ENCODE data around the gene MTFMT. TPM values are rescaled to one million over a fixed set of nuclear protein-coding genes. Genes with fewer than 3 reads are reported as not detected.
"Not testable (repeated sequence)": the region's sequence is repeated elsewhere in the genome, so short reads cannot be mapped to it uniquely, and the experiment has no call there.

Gene MTFMT
- total RNA-seq, 4 donors from 2014 or later, result 9.8 to 40.5 (median 31.0) TPM

- no peak for DNase-seq
- H3K9me3 ChIP-seq, result no peaks in the 10 kb centered on the region
- no peaks in the 10 kb centered on the region for H3K27me3 ChIP-seq
- intact Hi-C loops (cut with DNase I; ENCODE audit: low total_unique reads) (no loop called here), in situ Hi-C loops (cut with MboI; ENCODE audit: low pct_ligation_motif_present in 1 of 4, low pct_unique_long_range_greater_than_20kb in 1 of 4, low sequenced_read_pairs in 3 of 4) (loop anchor here in 1 of 4 donors (25.0 kb wide), 1 partner anchor 608 kb away; no protein-coding TSS in a partner anchor)
- H3K4me3 ChIP-seq, result no peak overlapping the region
- 84% methylated on average over 1 of the region's 1 CpG; no CpG with 5 or more reads in 1 of the 2 donors for WGBS, 2 donors (ENCODE audit: low coverage in 1 of 2)
- no peaks in the 10 kb centered on the region for H3K4me1 ChIP-seq
- no peak overlapping the region for H3K27ac ChIP-seq
- TF ChIP-seq POLR2A (IDR thresholded peaks at IDR 0.05) (no peak), CTCF (IDR thresholded peaks at IDR 0.05) (no peak), EP300 (IDR thresholded peaks at IDR 0.05; ENCODE audit: low read depth) (no peak), POLR2AphosphoS5 (IDR thresholded peaks at IDR 0.05) (no peak)
- peaks cover 0 to 73% (median 30%) of the 10 kb centered on the region in 4 donors for H3K36me3 ChIP-seq
Measured at GRCh38 chr15:65020419-65020818, 9.0 kb downstream of the MTFMT start.

- peaks cover 0 to 49% (median 15%) of the 10 kb centered on the region in 4 donors for H3K36me3 ChIP-seq
Measured at GRCh38 chr15:65011198-65011597, 18.2 kb downstream of the MTFMT start.

GRCh38 chr15:65008983-65009382 lies 20.5 kb downstream of the MTFMT start:
- Histone ChIP-seq H3K27me3 (no peaks in the 10 kb centered on the region), H3K4me1 (no peaks in the 10 kb centered on the region), H3K27ac (no peak overlapping the region), H3K36me3 (peaks cover 0 to 27% (median 4%) of the 10 kb centered on the region in 4 donors), H3K4me3 (no peak overlapping the region), H3K9me3 (peaks cover 0 to 7% of the 10 kb centered on the region in 2 donors)
- DNase-seq, result no peak
- 69 to 75% methylated on average over 2 of the region's 2 CpGs for WGBS, 2 donors (ENCODE audit: low coverage in 1 of 2)
- intact Hi-C loops (cut with DNase I; ENCODE audit: low total_unique reads) (no loop called here), in situ Hi-C loops (cut with MboI; ENCODE audit: low pct_ligation_motif_present in 1 of 4, low pct_unique_long_range_greater_than_20kb in 1 of 4, low sequenced_read_pairs in 3 of 4) (loop anchor here in 1 of 4 donors (25.0 kb wide), 1 partner anchor 597 kb away; no protein-coding TSS in a partner anchor)
- no peak for TF ChIP-seq EP300 (IDR thresholded peaks at IDR 0.05; ENCODE audit: low read depth)

More at GRCh38 chr15:65011198-65011597, 18.2 kb downstream of the MTFMT start:
- H3K27me3 ChIP-seq; DNase-seq; H3K9me3 ChIP-seq; H3K27ac ChIP-seq; H3K4me3 ChIP-seq; H3K4me1 ChIP-seq; intact Hi-C loops (cut with DNase I; ENCODE audit: low total_unique reads): not testable (repeated sequence)
- in situ Hi-C loops (cut with MboI; ENCODE audit: low pct_ligation_motif_present in 1 of 4, low pct_unique_long_range_greater_than_20kb in 1 of 4, low sequenced_read_pairs in 3 of 4), result loop anchor here in 1 of 4 donors (25.0 kb wide), 1 partner anchor 599 kb away; no protein-coding TSS in a partner anchor
- WGBS, 2 donors (ENCODE audit: low coverage in 1 of 2), result 68 to 90% methylated on average over 3 to 4 of the region's 4 CpGs

- Histone ChIP-seq H3K4me3 (no peak overlapping the region), H3K36me3 (peaks cover 0 to 20% (median 3%) of the 10 kb centered on the region in 4 donors), H3K27ac (no peak overlapping the region), H3K9me3 (no peaks in the 10 kb centered on the region), H3K27me3 (no peaks in the 10 kb centered on the region), H3K4me1 (no peaks in the 10 kb centered on the region)
- TF ChIP-seq POLR2A (IDR thresholded peaks at IDR 0.05), result no peak
- no peak for TF ChIP-seq EP300 (IDR thresholded peaks at IDR 0.05; ENCODE audit: low read depth)
- TF ChIP-seq POLR2AphosphoS5 (IDR thresholded peaks at IDR 0.05), result no peak
- TF ChIP-seq CTCF (IDR thresholded peaks at IDR 0.05), result no peak
- intact Hi-C loops (cut with DNase I; ENCODE audit: low total_unique reads), result no loop called here
- in situ Hi-C loops (cut with MboI; ENCODE audit: low pct_ligation_motif_present in 1 of 4, low pct_unique_long_range_greater_than_20kb in 1 of 4, low sequenced_read_pairs in 3 of 4), result loop anchor here in 1 of 4 donors (25.0 kb wide), 1 partner anchor 595 kb away; no protein-coding TSS in a partner anchor
- DNase-seq, result no peak
- 83 to 96% methylated on average over 3 of the region's 3 CpGs for WGBS, 2 donors (ENCODE audit: low coverage in 1 of 2)
Measured at GRCh38 chr15:65006876-65007275, 22.6 kb downstream of the MTFMT start.

- Histone ChIP-seq H3K4me1 (no peaks in the 10 kb centered on the region), H3K27ac (no peak overlapping the region), H3K9me3 (no peaks in the 10 kb centered on the region), H3K36me3 (peaks cover 0 to 12% (median 4%) of the 10 kb centered on the region in 4 donors), H3K4me3 (no peak overlapping the region), H3K27me3 (no peaks in the 10 kb centered on the region)
- WGBS, 2 donors (ENCODE audit: low coverage in 1 of 2), result 88 to 92% methylated on average over 3 of the region's 3 CpGs
- intact Hi-C loops (cut with DNase I; ENCODE audit: low total_unique reads) (no loop called here), in situ Hi-C loops (cut with MboI; ENCODE audit: low pct_ligation_motif_present in 1 of 4, low pct_unique_long_range_greater_than_20kb in 1 of 4, low sequenced_read_pairs in 3 of 4) (loop anchor here in 1 of 4 donors (25.0 kb wide), 1 partner anchor 593 kb away; no protein-coding TSS in a partner anchor)
- DNase-seq, result no peak
- TF ChIP-seq EP300 (IDR thresholded peaks at IDR 0.05; ENCODE audit: low read depth), result no peak
- no peak for TF ChIP-seq POLR2A (IDR thresholded peaks at IDR 0.05)
- no peak for TF ChIP-seq POLR2AphosphoS5 (IDR thresholded peaks at IDR 0.05)
- no peak for TF ChIP-seq CTCF (IDR thresholded peaks at IDR 0.05)
Measured at GRCh38 chr15:65004993-65005392, 24.4 kb downstream of the MTFMT start.
